Measurements from ENCODE around the gene C1QTNF8. TPM values are rescaled to one million over a fixed set of nuclear protein-coding genes. Genes with fewer than 3 reads are reported as not detected.

Gene C1QTNF8
- total RNA-seq, 1 experiment from 2014 or later = not detected

GRCh38 chr16:1073566-1074378 is 22.3 kb downstream of the C1QTNF8 start:
- H3T11ph ChIP-seq (ENCODE audit: low read length) = no peak overlapping the region
- H3K4me3 Mint-ChIP-seq = no peak overlapping the region; a peak in 1 of 5 replicates
- H2BK15ac ChIP-seq (ENCODE audit: low read depth, low read length) = no peak overlapping the region
- H3K27me3 ChIP-seq (ENCODE audit: insufficient read depth, low read length) = no peaks in the 10 kb centered on the region
- no peak overlapping the region for H2BK120ac ChIP-seq (ENCODE audit: low read depth, low read length, poor library complexity, severe bottlenecking)
- H4K20me1 ChIP-seq (ENCODE audit: control insufficient read depth, insufficient read depth, insufficient read length) = no peaks in the 10 kb centered on the region
- no peaks in the 10 kb centered on the region; a peak in 1 of 5 replicates for H3K9me3 Mint-ChIP-seq
- TF ChIP-seq CTCF (conservative IDR thresholded peaks at IDR 0.05) = peak; percentile 63
- peaks cover 25% of the 10 kb centered on the region for H3K27me3 Mint-ChIP-seq (ENCODE audit: low read depth)
- H3K23me2 ChIP-seq (ENCODE audit: insufficient read length, low read depth, low read length, poor library complexity, severe bottlenecking) = peaks cover 4% of the 10 kb centered on the region
- no peak overlapping the region for H3K56ac ChIP-seq (ENCODE audit: insufficient read length, low read depth, low read length)
- no peak overlapping the region for H4K8ac ChIP-seq (replicated peaks; ENCODE audit: insufficient read length, low read depth, low read length)
- H3K27ac ChIP-seq (ENCODE audit: insufficient read length, low read depth, low read length) = no peak overlapping the region
- DNase-seq = peak; percentile 62
- no peak overlapping the region for H2BK12ac ChIP-seq (ENCODE audit: insufficient read length, low read depth, low read length)
- H3K23ac ChIP-seq (ENCODE audit: insufficient read length, low read depth, low read length) = no peak overlapping the region
- H3K4me2 ChIP-seq (ENCODE audit: insufficient read depth, insufficient read length, low read length) = no peak overlapping the region
- H3K18ac ChIP-seq (ENCODE audit: insufficient read length, low read depth, low read length) = no peak overlapping the region
- no peak overlapping the region for H4K5ac ChIP-seq (ENCODE audit: insufficient read length, low read depth, low read length)
- no peak overlapping the region for H2BK20ac ChIP-seq (ENCODE audit: low read depth, low read length, poor library complexity, severe bottlenecking)
- H3K79me1 ChIP-seq (ENCODE audit: insufficient read depth, low read depth, low read length, poor library complexity, severe bottlenecking) = no peaks in the 10 kb centered on the region
- no peaks in the 10 kb centered on the region for H3K79me2 ChIP-seq (ENCODE audit: insufficient read depth, low read length)
- no CpG with 5 or more reads among the region's 30 CpGs for WGBS (ENCODE audit: extremely low coverage, insufficient read length, low lambda C conversion rate)
- no peak overlapping the region for H2BK5ac ChIP-seq (ENCODE audit: insufficient read length, low read length)
- H3K4me1 Mint-ChIP-seq = peaks cover 3 to 26% of the 10 kb centered on the region in 2 experiments
- no peak overlapping the region; the same call in 1 of the 2 replicates for H3K14ac ChIP-seq (ENCODE audit: insufficient read depth, low read length)
- no peak overlapping the region for H4K91ac ChIP-seq (ENCODE audit: insufficient read length, low read depth, low read length)
- no peak overlapping the region for H3K4ac ChIP-seq (ENCODE audit: low read depth, low read length)
- no peak overlapping the region for H3K9ac ChIP-seq (ENCODE audit: extremely low read depth, insufficient read length, low read length)
- no peaks in the 10 kb centered on the region for H3K9me3 ChIP-seq (ENCODE audit: control insufficient read depth, low read depth, low read length)
- H3K4me1 ChIP-seq (ENCODE audit: insufficient read depth, low read length) = no peaks in the 10 kb centered on the region
- H3K27ac Mint-ChIP-seq = no peak overlapping the region
- H2AK5ac ChIP-seq (ENCODE audit: insufficient read length, low read length) = no peak overlapping the region
- H2AFZ ChIP-seq (ENCODE audit: low read length) = no peak overlapping the region
- H3K36me3 Mint-ChIP-seq (ENCODE audit: insufficient read depth in 1 of 3, low read depth in 3 of 3) = no peaks in the 10 kb centered on the region; a peak in 1 of 7 replicates
